ENCODE results near the gene ATP1A3. TPM values are rescaled to one million over a fixed set of nuclear protein-coding genes. Genes with fewer than 3 reads are reported as not detected.

The ATP1A3 gene
- polyA plus RNA-seq, 1 of the 3 experiments (the other 2 are of a cell fraction), result 0.77 TPM

- TF ChIP-seq, protein P1, sequence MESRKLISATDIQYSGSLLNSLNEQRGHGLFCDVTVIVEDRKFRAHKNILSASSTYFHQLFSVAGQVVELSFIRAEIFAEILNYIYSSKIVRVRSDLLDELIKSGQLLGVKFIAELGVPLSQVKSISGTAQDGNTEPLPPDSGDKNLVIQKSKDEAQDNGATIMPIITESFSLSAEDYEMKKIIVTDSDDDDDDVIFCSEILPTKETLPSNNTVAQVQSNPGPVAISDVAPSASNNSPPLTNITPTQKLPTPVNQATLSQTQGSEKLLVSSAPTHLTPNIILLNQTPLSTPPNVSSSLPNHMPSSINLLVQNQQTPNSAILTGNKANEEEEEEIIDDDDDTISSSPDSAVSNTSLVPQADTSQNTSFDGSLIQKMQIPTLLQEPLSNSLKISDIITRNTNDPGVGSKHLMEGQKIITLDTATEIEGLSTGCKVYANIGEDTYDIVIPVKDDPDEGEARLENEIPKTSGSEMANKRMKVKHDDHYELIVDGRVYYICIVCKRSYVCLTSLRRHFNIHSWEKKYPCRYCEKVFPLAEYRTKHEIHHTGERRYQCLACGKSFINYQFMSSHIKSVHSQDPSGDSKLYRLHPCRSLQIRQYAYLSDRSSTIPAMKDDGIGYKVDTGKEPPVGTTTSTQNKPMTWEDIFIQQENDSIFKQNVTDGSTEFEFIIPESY (IDR thresholded peaks at IDR 0.05; ENCODE audit: borderline replicate concordance, low read depth), result no peak
These were observed 59.1 kb downstream of the ATP1A3 start (continued) for GRCh38 chr19:41934849-41935374.

- ChIA-PET CTCF (interaction anchor here (0.6 to 3.0 kb wide), 15 partner anchors 9 to 138 kb away, joined by 3 to 17 read pairs (median 3); partner anchors contain the start of gene ARHGEF1), POLR2A (interaction anchor here (0.9 kb wide), 1 partner anchor 50 kb away, joined by 3 read pairs; no protein-coding TSS in a partner anchor)
- Histone ChIP-seq H3K9ac (no peak overlapping the region), H3K9me2 (no peaks in the 10 kb centered on the region), H3K79me2 (ENCODE audit: insufficient read depth) (no peaks in the 10 kb centered on the region), H3K36me3 (replicated peaks in 1 of 2; ENCODE audit: control insufficient read depth in 1 of 2, insufficient read depth in 2 of 2, low read length in 1 of 2) (no peaks in the 10 kb centered on the region), H4K20me1 (ENCODE audit: insufficient read depth) (0 out of 2 replicates have a peak, but pooled peaks cover 3% of the 10 kb centered on the region), H3F3A (replicated peaks; ENCODE audit: insufficient read depth) (no peaks in the 10 kb centered on the region), H3K4me1 (ENCODE audit: control insufficient read depth in 1 of 2, insufficient read depth in 2 of 2, low read depth in 1 of 2, low read length in 1 of 2) (peaks cover 0 to 11% of the 10 kb centered on the region in 2 experiments; a peak in 2 of 4 replicates), H3K9me3 (no peaks in the 10 kb centered on the region), H3K27ac (ENCODE audit: low read depth in 2 of 2, low read length in 1 of 2) (no peak overlapping the region), H3K4me2 (no peak overlapping the region), H3K27me3 (ENCODE audit: insufficient read depth) (peaks cover 22% of the 10 kb centered on the region), H3K4me3 (ENCODE audit: low read depth in 2 of 2, low read length in 1 of 2) (no peak overlapping the region), H2AFZ (ENCODE audit: low read depth) (no peak overlapping the region)
- DNase-seq, result no peak
- 58% methylated on average over 6 of the region's 7 CpGs for WGBS (ENCODE audit: low lambda C conversion rate)
- no peak for TF ChIP-seq USF1 (IDR thresholded peaks at IDR 0.05; ENCODE audit: borderline replicate concordance, low read depth)
- TF ChIP-seq MXI1 (IDR thresholded peaks at IDR 0.05; ENCODE audit: low read depth, low read length), result no peak
- TF ChIP-seq MEF2A (IDR thresholded peaks at IDR 0.05; ENCODE audit: borderline replicate concordance, low read depth), result no peak
- TF ChIP-seq, protein P1 (IDR thresholded peaks at IDR 0.05; ENCODE audit: borderline replicate concordance, low read depth), result no peak
- TF ChIP-seq ELF1 (IDR thresholded peaks at IDR 0.05), result no peak
- no peak for TF ChIP-seq FOXJ3 (CRISPR knock-in tag; IDR thresholded peaks at IDR 0.05)
- TF ChIP-seq NRF1 (IDR thresholded peaks at IDR 0.05; ENCODE audit: low read depth, low read length), result no peak
- TF ChIP-seq, protein P2, sequence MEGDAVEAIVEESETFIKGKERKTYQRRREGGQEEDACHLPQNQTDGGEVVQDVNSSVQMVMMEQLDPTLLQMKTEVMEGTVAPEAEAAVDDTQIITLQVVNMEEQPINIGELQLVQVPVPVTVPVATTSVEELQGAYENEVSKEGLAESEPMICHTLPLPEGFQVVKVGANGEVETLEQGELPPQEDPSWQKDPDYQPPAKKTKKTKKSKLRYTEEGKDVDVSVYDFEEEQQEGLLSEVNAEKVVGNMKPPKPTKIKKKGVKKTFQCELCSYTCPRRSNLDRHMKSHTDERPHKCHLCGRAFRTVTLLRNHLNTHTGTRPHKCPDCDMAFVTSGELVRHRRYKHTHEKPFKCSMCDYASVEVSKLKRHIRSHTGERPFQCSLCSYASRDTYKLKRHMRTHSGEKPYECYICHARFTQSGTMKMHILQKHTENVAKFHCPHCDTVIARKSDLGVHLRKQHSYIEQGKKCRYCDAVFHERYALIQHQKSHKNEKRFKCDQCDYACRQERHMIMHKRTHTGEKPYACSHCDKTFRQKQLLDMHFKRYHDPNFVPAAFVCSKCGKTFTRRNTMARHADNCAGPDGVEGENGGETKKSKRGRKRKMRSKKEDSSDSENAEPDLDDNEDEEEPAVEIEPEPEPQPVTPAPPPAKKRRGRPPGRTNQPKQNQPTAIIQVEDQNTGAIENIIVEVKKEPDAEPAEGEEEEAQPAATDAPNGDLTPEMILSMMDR (IDR thresholded peaks at IDR 0.05), result no peak
- no peak for TF ChIP-seq RFX5 (IDR thresholded peaks at IDR 0.05; ENCODE audit: low read length)
- no peak for TF ChIP-seq YY1 (IDR thresholded peaks at IDR 0.05; ENCODE audit: low read depth)
- TF ChIP-seq TCF12 (IDR thresholded peaks at IDR 0.05), result no peak
- TF ChIP-seq MAX (IDR thresholded peaks at IDR 0.05; ENCODE audit: low read depth), result no peak
- TF ChIP-seq, protein P3, sequence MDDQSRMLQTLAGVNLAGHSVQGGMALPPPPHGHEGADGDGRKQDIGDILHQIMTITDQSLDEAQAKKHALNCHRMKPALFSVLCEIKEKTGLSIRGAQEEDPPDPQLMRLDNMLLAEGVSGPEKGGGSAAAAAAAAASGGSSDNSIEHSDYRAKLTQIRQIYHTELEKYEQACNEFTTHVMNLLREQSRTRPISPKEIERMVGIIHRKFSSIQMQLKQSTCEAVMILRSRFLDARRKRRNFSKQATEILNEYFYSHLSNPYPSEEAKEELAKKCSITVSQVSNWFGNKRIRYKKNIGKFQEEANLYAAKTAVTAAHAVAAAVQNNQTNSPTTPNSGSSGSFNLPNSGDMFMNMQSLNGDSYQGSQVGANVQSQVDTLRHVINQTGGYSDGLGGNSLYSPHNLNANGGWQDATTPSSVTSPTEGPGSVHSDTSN (IDR thresholded peaks at IDR 0.05), result no peak
- TF ChIP-seq TEAD4 (IDR thresholded peaks at IDR 0.05; ENCODE audit: borderline replicate concordance, insufficient read depth), result no peak
- TF ChIP-seq FOXM1 (IDR thresholded peaks at IDR 0.05; ENCODE audit: low read depth), result no peak
- TF ChIP-seq JUND (IDR thresholded peaks at IDR 0.05), result no peak
- TF ChIP-seq GABPA (IDR thresholded peaks at IDR 0.05; ENCODE audit: low read depth), result no peak
- no peak for TF ChIP-seq RXRA (IDR thresholded peaks at IDR 0.05; ENCODE audit: borderline replicate concordance, low read depth)
- TF ChIP-seq SMC3 (IDR thresholded peaks at IDR 0.05; ENCODE audit: low read depth, low read length), result no peak
- TF ChIP-seq FOSL2 (IDR thresholded peaks at IDR 0.05; ENCODE audit: borderline replicate concordance, low read depth), result no peak
These were observed 60.2 kb downstream of the ATP1A3 start for GRCh38 chr19:41933693-41934426.

Measured in SK-N-SH (cell line).